NCI-H1417 (cell line): ENCODE measurements around the gene HHIPL1.
A peak's percentile ranks its signal among the peaks of the same experiment; 100 is the strongest.

Source experiments
- DNase-seq, 3 experiments: peaks; one replicate each; lab custom pipeline; 2025; lab: John Stamatoyannopoulos, UW

The HHIPL1 gene

GRCh38 chr14:99716091-99716849 is 71.3 kb downstream of the HHIPL1 start:
- DNase-seq, result no peak

- no peak for DNase-seq
Measured at GRCh38 chr14:99716850-99717681, 72.1 kb downstream of the HHIPL1 start.

GRCh38 chr14:99717682-99718013 is 72.7 kb downstream of the HHIPL1 start:
- DNase-seq, result no peak

- peak in 1 of 3 experiments; percentile 68 for DNase-seq
Measured at GRCh38 chr14:99718031-99718810, 73.3 kb downstream of the HHIPL1 start.

- no peak for DNase-seq
Measured at GRCh38 chr14:99718811-99719192, 73.9 kb downstream of the HHIPL1 start.

- no peak for DNase-seq
Measured at GRCh38 chr14:99720941-99721791, 76.2 kb downstream of the HHIPL1 start.

- no peak for DNase-seq
Measured at GRCh38 chr14:99721792-99722516, 77.0 kb downstream of the HHIPL1 start.

GRCh38 chr14:99722741-99723140 is 77.8 kb downstream of the HHIPL1 start:
- no peak for DNase-seq

- no peak for DNase-seq
Measured at GRCh38 chr14:99724196-99724891, 79.4 kb downstream of the HHIPL1 start.

GRCh38 chr14:99724939-99725773 is 80.2 kb downstream of the HHIPL1 start:
- DNase-seq, result no peak

- no peak for DNase-seq
Measured at GRCh38 chr14:99725774-99726537, 81.0 kb downstream of the HHIPL1 start.

GRCh38 chr14:99726538-99727095 is 81.7 kb downstream of the HHIPL1 start:
- no peak for DNase-seq

- no peak for DNase-seq
Measured at GRCh38 chr14:99727096-99727870, 82.4 kb downstream of the HHIPL1 start.

GRCh38 chr14:99728231-99728920 is 83.4 kb downstream of the HHIPL1 start:
- DNase-seq, result no peak

- DNase-seq, result no peak
Measured at GRCh38 chr14:99728981-99729451, 84.1 kb downstream of the HHIPL1 start.
